ENCODE results near the gene ZKSCAN4.

The ZKSCAN4 gene

GRCh38 chr6:28252009-28252975 lies at the start of gene ZKSCAN4:
Gene ZKSCAN4 (minus strand): TSS chr6:28252269. CDS start chr6:28251980, 289 bp downstream.
- DNase-seq (ENCODE audit: low read depth) = peak; percentile 92

- peak; percentile 4 for DNase-seq (ENCODE audit: low read depth)
Observed at GRCh38 chr6:28296520-28297060, 44.5 kb upstream of the ZKSCAN4 start.

DNA sequence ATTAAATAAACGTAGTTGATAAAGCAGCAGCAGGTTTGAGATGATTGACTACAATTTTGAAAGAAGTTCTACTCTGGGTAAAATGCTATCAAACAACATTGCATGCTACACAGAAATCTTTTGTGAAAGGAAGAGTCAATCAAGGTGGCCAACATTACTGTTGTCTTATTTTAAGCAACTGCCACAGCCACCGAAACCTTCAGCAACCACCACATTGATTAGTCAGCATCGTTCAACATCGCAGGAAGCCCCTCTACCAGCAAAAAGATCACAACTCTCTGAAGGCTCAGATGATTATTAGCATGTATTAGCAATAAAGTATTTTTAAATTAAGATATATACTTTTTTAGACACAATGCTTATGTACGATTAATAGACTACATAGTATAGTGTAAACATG lies 43.3 kb upstream of the ZKSCAN4 start:
- DNase-seq (ENCODE audit: low read depth) = no peak

DNA sequence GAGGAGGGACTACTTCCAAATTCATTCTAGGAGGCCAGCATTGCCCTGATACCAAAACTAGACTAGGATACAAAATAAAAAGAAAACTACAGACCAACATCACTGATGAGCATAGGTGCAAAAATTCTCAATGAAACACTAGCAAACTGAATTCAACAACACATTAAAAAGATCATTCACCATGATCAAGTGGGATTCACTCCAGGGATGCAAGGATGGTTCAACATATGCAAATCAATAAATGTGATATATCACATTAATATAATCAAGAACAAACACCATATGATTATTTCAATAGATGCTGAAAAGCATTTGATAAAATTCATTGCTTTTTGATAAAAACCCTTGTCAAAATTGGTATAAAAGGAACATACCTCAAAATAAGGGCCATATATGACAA lies 39.5 kb upstream of the ZKSCAN4 start:
- no peak for DNase-seq (ENCODE audit: low read depth)

GRCh38 chr6:28282926-28283325 lies 30.9 kb upstream of the ZKSCAN4 start:
- DNase-seq (ENCODE audit: low read depth) = no peak

GRCh38 chr6:28281288-28282064 lies 29.4 kb upstream of the ZKSCAN4 start, which contains the start of gene PGBD1:
Gene PGBD1 (plus strand): TSS chr6:28281572. CDS start chr6:28283814, 2,242 bp downstream.
- DNase-seq (ENCODE audit: low read depth) = peak; percentile 77

DNA sequence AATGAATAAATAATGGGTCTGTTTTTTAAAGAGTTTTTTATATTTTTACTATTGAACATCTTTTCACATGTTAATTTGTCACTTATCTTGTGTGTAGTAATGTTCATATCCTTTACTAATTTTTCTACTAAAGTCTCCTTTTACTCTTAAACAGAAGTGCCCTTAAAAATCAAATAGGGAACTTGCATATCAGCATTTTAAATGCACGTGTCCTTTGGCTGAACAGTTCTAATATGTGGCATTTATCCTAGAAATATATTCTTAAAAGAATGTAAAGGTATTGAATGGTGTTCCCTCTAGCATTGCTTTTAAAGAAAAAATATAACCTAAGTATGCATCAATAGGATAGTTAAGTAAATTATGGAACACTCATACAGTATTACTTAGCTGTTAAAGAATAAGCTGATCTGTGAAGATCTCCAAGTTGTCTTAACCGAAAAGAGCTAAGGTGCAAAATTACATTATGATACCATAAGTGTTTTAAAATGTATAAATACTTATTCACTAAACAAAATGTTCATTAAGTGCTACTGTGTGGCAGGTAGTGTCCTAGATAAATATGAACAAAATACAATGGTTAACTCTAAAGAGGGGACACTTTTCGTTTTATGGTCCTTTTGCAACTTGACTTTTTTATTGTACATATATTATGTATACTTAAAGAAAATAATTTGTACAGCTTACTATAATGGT lies 28.7 kb upstream of the ZKSCAN4 start:
- DNase-seq (ENCODE audit: low read depth) = no peak

DNA sequence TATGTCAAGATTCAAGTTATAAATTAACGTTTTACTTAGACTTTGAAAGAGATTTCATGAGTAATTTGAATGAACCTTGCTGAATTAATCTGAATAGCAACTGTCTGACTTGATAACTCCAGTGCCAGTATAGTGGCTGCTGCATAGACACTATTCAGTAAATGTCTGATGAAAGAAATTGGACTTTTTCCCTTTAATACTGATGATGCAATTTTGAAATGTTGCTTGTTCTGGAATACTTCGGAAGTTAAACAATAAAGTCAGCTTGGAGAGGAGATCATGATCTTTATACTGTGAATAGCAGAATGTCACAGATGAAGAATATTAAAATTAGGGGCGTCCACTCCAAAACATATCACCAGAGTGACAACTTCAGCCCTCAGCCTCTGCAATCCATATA lies 25.7 kb upstream of the ZKSCAN4 start:
- DNase-seq (ENCODE audit: low read depth) = no peak

DNA sequence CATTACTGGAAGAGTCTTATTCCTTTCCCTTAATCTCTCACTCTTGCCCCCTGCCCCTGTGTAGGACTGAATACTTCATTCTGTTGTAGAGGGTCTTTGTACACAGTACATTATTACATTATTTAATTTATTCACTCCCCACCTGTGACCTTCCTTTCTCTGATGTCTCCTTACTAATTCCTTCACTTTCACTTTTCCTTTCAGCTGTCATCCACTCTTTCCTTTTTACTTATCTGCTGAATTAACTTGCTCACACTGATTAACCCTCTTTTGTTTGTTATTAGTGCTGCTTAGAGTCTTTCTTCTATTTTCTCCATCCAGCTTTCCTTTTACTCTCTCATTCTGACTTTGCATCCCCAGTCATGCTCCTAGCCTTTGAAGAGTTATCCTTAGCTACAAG lies 22.8 kb upstream of the ZKSCAN4 start:
- no peak for DNase-seq (ENCODE audit: low read depth)

- DNase-seq (ENCODE audit: low read depth) = peak; percentile 94
Observed at GRCh38 chr6:28269492-28269891, 17.4 kb upstream of the ZKSCAN4 start.

GRCh38 chr6:28267695-28268059 lies 15.6 kb upstream of the ZKSCAN4 start:
- DNase-seq (ENCODE audit: low read depth) = no peak

GRCh38 chr6:28266962-28267694 lies 15.1 kb upstream of the ZKSCAN4 start, which contains the start of gene ZSCAN26:
Gene ZSCAN26 (plus strand): TSS chr6:28267143. CDS start chr6:28271920, 4,777 bp downstream.
- peak; percentile 88 for DNase-seq (ENCODE audit: low read depth)

DNA sequence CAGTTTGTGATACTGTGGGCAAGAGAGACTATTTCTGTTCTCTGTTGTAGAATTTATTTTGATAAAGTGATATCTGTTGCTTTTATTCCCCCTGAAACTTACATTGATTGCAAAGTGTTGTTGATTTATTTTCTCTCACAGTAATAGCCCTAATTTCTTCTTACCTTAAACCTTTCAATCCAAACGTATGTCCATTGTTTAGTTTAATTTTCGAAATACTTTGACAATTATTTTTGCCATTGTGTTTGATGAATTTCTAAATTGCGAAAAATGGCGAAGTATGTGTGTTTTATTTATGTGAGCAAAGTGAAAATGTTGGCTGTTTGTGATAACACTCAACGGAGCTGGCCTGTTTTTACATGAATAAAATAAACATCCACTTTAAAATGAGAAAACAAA lies 14.5 kb upstream of the ZKSCAN4 start:
- DNase-seq (ENCODE audit: low read depth) = no peak

DNA sequence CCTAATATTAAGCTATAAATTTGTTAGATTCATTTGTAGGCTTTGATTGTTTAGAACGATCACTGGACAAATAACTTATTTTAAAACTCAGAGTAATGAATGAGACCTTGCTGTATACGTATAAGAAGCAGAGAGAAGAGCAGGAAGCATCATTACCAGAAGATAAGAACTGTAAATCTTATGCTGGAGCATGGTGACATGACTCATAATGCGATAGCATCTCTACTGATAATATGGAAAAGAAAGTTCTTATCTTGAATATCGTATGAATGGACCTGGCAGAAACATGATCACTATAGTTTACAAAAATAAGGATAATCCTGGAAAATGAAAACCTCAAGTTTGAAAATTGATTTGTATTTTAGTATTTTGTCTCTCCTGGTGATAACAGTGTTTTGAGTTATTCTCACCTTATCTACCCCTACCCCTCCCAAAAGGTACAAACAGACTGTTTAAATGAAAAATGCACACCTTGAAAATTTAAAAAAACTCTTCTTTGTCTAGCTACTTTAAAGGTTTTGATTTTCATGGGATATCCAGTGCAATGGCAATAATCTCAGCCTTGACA lies 12.8 kb upstream of the ZKSCAN4 start:
- peak; percentile 21 for DNase-seq (ENCODE audit: low read depth)

- peak; percentile 40 for DNase-seq (ENCODE audit: low read depth)
Observed at GRCh38 chr6:28263922-28264321, 11.9 kb upstream of the ZKSCAN4 start.

DNA sequence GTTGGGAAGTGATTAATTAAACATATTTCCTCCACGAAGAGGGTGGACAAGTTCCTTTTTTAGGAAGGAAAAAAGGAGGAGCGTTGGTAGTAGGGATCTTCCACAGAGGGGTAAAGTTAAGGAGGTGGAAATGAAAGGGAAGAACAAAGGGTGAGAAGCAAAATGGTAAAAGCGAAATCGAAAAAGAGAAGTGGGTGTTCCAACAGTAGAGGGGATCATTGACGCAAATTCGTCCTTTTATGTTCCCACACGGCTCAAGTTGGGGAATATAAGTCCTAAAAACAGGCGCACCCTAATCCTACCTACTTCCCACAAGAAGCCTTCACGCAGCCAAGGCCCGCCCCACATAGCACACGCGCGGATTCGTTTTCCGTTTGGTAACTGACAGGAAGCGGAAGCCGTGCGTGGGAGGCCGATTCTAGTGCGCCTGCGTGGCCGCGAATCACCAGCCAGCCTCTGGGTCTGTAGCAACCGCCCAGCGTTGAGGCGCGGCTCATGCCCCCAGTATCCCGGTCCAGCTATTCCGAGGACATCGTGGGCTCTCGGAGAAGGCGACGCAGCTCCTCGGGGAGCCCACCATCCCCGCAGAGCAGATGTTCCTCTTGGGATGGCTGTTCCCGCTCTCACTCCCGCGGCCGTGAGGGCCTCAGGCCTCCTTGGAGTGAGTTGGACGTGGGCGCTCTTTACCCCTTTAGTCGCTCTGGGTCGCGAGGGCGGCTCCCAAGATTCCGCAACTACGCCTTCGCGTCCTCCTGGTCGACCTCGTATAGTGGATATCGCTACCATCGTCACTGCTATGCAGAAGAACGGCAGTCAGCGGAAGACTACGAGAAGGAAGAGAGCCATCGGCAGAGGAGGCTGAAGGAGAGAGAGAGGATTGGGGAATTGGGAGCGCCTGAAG lies 7.1 kb upstream of the ZKSCAN4 start, which contains the start of gene NKAPL:
Gene NKAPL, plus strand, starts transcription at position 421 of the 901 bp plus-strand sequence. Its CDS starts 75 bp downstream, at position 496.
- DNase-seq (ENCODE audit: low read depth) = peak; percentile 83

GRCh38 chr6:28257042-28257441 lies 5.0 kb upstream of the ZKSCAN4 start:
- DNase-seq (ENCODE audit: low read depth) = no peak

GRCh38 chr6:28254121-28254519 lies 2.1 kb upstream of the ZKSCAN4 start:
- DNase-seq (ENCODE audit: low read depth) = no peak

DNA sequence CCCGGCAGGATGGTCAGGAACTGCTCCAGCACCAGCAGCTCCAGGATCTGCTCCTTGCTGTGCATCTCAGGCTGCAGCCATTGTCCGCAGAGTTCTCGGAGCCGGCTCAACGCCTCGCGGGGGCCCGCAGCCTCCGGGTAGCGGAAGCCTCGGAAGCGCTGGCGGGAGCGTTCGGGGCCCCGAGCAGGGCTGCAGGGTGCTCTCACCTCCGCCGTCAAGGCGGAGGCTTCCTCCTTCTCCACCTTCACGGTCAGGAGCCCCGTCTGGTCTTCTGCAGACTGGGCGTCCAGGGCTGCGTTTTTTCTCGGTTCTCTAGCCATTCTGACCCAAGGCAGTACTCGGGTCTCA lies 434 bp downstream of the ZKSCAN4 start:
- peak; percentile 31 for DNase-seq (ENCODE audit: low read depth)

DNA sequence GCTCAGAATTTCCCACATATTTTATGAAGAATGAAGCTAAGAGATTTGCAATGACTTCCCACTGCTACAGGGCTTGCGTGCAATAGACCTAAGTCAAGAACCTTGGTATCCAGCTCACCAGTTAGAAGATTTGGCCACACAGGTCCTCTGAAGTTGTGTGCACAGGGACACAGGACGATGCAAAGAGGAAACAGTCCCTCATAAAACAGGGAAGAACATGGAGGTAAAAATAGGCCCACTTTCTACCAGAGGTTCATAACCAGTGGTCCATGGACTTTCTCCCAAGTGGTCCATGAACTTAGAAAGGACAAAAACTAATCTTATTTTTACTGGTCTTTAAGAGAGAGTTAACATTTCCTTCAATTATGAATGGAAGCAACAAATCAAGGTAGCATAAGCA lies 1.3 kb downstream of the ZKSCAN4 start:
- DNase-seq (ENCODE audit: low read depth) = no peak
